Esophagus squamous epithelium (tissue), 5 donors: ENCODE measurements around the gene MYT1. TPM values are rescaled to one million over a fixed set of nuclear protein-coding genes. Genes with fewer than 3 reads are reported as not detected.
A peak's percentile ranks its signal among the peaks of the same experiment; 100 is the strongest.

ENCODE experiments used
- DNase-seq: peaks from one replicate; lab custom pipeline; 2025; lab: John Stamatoyannopoulos, UW
- H3K27ac ChIP-seq, 4 donors: fragments of 200-600 bp; sonication (generic); one replicate each; pipeline ENCODE4 v1.5.1; 2016 to 2019; ENCODE audit warnings: mild to moderate bottlenecking in 1 of 4
- H3K27me3 ChIP-seq, 4 donors: fragments of 200-600 bp; sonication (generic); 1 replicate in 3 of 4; 2 replicates in 1 of 4; pipeline versions ENCODE4 v1.5.1 to v1.6.0; 2017 to 2021; ENCODE audit warnings: antibody characterized with exemption in 1 of 4
- H3K36me3 ChIP-seq, 3 donors: fragments of 200-600 bp; sonication (generic); one replicate each; pipeline ENCODE4 v1.5.1; 2016 to 2019
- H3K4me1 ChIP-seq, 3 donors: fragments of 200-600 bp; sonication (generic); one replicate each; pipeline ENCODE4 v1.5.1; 2017 to 2019
- H3K4me3 ChIP-seq, 4 donors: fragments of 200-600 bp; sonication (generic); 1 replicate in 3 of 4; 2 replicates in 1 of 4; pipeline ENCODE4 v1.5.1; 2016 to 2019; ENCODE audit warnings: mild to moderate bottlenecking in 2 of 4, moderate library complexity in 1 of 4
- H3K9me3 ChIP-seq, 3 donors: fragments of 200-600 bp; sonication (generic); one replicate each; pipeline ENCODE4 v1.5.1; 2016 to 2019
- POLR2A ChIP-seq, 4 donors: fragments of 450-650 bp; IDR thresholded peaks; one replicate each; pipeline ENCODE4 v1.6.1; 2017; ENCODE audit warnings: antibody characterized with exemption in 4 of 4, mild to moderate bottlenecking in 4 of 4, moderate library complexity in 3 of 4
- WGBS, 2 donors: methylation state at CpG; one replicate each; pipeline ENCODE4 v1.1.5; 2018; 5-methylcytosine and 5-hydroxymethylcytosine counted together
- intact Hi-C: fragments of 100-400 bp; cut with DNase I; formaldehyde crosslinking; loops from one replicate; pipeline ENCODE4 v1.15.0; 2022
- total RNA-seq, 4 donors: library from RNA; depleted of rRNA; stranded (reverse); fragments of >200 nt; gene quantifications; one replicate each; pipeline ENCODE4 v1.1.0, GENCODE V29; 2016
- TF ChIP-seq, protein P1 (sequence below), 6 experiments: fragments of 450-650 bp in 4 of 6; fragments of 200-600 bp in 2 of 6; sonication (generic) in 2 of 6; IDR thresholded peaks; one replicate each; pipeline ENCODE4 v1.5.1; 2016 to 2019; ENCODE audit warnings: antibody characterized with exemption in 6 of 6, mild to moderate bottlenecking in 4 of 6, moderate library complexity in 4 of 6
- donor health status: DM: yes; HTN: yes; CAD: no.

MYT1 gene
- total RNA-seq, 4 donors from 2014 or later, result not detected

DNA sequence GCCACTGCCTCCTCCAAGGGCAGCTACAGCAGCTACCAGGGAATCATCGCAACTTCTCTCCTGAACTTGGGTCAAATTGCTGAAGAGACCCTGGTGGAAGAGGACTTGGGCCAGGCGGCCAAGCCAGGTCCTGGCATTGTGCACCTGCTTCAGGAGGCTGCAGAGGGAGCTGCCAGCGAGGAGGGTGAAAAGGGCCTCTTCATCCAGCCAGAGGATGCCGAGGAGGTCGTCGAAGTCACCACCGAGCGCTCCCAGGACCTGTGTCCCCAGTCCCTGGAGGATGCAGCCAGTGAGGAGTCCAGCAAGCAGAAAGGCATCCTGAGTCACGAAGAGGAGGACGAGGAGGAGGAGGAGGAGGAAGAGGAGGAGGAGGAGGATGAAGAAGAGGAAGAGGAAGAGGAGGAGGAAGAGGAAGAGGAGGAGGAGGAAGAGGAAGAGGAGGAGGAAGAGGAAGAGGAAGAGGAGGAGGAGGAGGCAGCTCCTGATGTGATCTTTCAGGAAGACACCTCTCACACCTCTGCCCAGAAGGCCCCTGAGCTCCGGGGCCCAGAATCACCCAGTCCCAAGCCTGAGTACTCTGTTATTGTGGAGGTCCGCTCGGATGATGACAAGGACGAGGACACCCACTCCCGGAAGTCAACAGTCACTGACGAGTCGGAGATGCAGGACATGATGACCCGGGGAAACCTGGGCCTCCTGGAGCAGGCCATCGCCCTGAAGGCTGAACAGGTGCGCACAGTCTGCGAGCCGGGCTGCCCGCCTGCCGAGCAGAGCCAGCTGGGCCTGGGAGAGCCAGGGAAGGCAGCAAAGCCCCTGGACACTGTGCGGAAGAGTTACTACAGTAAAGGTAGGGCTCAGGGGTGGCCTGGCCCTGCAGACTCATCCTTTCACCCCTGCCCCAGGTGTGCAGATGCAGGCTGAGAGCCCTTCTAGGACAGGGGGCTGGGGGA, 43.7 kb downstream of the MYT1 start:
- Histone ChIP-seq H3K36me3 (no peaks in the 10 kb centered on the region), H3K9me3 (no peaks in the 10 kb centered on the region), H3K27me3 (peaks cover 0 to 30% (median 0%) of the 10 kb centered on the region in 4 donors), H3K4me1 (peaks cover 0 to 20% (median 4%) of the 10 kb centered on the region in 3 donors), H3K27ac (no peak overlapping the region), H3K4me3 (no peak overlapping the region)
- WGBS, 2 donors, result 82 to 83% methylated on average over 13 to 20 of the region's 25 CpGs
- intact Hi-C loops, result no loop called here
- TF ChIP-seq, protein P1, sequence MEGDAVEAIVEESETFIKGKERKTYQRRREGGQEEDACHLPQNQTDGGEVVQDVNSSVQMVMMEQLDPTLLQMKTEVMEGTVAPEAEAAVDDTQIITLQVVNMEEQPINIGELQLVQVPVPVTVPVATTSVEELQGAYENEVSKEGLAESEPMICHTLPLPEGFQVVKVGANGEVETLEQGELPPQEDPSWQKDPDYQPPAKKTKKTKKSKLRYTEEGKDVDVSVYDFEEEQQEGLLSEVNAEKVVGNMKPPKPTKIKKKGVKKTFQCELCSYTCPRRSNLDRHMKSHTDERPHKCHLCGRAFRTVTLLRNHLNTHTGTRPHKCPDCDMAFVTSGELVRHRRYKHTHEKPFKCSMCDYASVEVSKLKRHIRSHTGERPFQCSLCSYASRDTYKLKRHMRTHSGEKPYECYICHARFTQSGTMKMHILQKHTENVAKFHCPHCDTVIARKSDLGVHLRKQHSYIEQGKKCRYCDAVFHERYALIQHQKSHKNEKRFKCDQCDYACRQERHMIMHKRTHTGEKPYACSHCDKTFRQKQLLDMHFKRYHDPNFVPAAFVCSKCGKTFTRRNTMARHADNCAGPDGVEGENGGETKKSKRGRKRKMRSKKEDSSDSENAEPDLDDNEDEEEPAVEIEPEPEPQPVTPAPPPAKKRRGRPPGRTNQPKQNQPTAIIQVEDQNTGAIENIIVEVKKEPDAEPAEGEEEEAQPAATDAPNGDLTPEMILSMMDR (IDR thresholded peaks at IDR 0.05), result no peak
- TF ChIP-seq POLR2A (IDR thresholded peaks at IDR 0.05), result no peak
- DNase-seq, result no peak

DNA sequence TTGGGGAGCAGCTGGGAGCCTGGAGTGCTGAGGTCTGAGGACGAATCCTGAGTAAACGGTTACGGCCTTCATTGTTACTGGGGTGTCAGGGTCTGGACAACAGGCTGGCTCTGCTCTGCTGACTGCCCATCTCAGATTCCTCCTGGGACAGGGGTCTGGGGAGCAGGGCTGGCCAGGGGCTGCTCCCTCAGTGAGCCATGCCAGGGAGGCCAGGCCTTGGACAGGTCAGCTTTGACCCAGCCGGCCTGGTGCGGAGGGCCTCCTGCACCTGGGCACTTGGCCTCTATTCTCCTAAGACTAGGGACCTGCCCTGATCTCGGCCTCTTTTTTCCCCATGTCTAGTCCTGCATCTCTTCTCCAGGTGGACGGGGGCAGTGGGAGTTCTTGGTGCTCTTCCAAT, 44.9 kb downstream of the MYT1 start:
- H3K27me3 ChIP-seq, result peaks cover 0 to 20% (median 0%) of the 10 kb centered on the region in 4 donors
- DNase-seq, result no peak
- H3K9me3 ChIP-seq, result no peaks in the 10 kb centered on the region
- H3K4me1 ChIP-seq, result peaks cover 0 to 32% (median 10%) of the 10 kb centered on the region in 3 donors
- no peak overlapping the region for H3K27ac ChIP-seq
- 73 to 79% methylated on average over 3 to 4 of the region's 7 CpGs for WGBS, 2 donors
- H3K4me3 ChIP-seq, result no peak overlapping the region
- TF ChIP-seq POLR2A (IDR thresholded peaks at IDR 0.05), result no peak
- TF ChIP-seq, protein P1 (IDR thresholded peaks at IDR 0.05), result no peak
- H3K36me3 ChIP-seq, result no peaks in the 10 kb centered on the region
- intact Hi-C loops, result no loop called here

DNA sequence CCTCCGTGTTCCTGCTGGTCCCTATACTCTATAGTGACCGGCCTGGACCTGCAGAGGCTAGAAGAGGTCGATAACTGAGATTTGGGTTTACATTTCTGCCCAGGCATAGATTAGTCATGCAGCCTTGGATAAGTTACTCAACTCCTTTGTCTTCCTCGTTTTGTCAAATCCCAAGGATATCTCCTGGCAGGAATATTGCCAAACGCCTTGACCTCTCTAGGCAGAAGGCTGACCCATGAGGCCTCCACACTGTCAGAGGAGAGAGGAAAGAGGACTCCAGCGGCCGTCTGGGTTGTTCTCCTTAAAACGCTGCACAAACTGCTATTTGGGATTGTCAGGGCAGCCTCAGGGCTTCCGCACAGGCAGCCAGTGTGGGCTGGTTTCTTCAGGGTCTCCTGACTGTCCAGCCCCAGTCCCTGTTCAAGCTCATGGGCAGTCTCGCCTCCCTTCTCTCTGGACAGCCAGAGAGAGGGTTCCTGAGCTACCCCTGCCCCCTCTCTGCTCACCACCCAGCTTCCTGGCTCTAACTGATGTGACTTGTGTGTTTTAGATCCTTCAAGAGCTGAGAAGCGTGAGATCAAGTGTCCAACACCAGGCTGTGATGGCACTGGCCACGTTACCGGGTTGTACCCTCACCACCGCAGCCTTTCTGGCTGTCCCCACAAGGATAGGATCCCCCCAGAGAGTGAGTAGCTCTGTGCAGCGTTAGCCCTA, 46.6 kb downstream of the MYT1 start:
- Histone ChIP-seq H3K27me3 (peaks cover 0 to 7% (median 0%) of the 10 kb centered on the region in 4 donors), H3K27ac (no peak overlapping the region), H3K4me3 (no peak overlapping the region), H3K9me3 (no peaks in the 10 kb centered on the region), H3K36me3 (no peaks in the 10 kb centered on the region), H3K4me1 (peaks cover 0 to 36% (median 10%) of the 10 kb centered on the region in 3 donors)
- TF ChIP-seq POLR2A (IDR thresholded peaks at IDR 0.05), result no peak
- TF ChIP-seq, protein P1 (IDR thresholded peaks at IDR 0.05), result no peak
- 61 to 67% methylated on average over 10 to 12 of the region's 15 CpGs for WGBS, 2 donors
- intact Hi-C loops, result no loop called here
- DNase-seq, result no peak

DNA sequence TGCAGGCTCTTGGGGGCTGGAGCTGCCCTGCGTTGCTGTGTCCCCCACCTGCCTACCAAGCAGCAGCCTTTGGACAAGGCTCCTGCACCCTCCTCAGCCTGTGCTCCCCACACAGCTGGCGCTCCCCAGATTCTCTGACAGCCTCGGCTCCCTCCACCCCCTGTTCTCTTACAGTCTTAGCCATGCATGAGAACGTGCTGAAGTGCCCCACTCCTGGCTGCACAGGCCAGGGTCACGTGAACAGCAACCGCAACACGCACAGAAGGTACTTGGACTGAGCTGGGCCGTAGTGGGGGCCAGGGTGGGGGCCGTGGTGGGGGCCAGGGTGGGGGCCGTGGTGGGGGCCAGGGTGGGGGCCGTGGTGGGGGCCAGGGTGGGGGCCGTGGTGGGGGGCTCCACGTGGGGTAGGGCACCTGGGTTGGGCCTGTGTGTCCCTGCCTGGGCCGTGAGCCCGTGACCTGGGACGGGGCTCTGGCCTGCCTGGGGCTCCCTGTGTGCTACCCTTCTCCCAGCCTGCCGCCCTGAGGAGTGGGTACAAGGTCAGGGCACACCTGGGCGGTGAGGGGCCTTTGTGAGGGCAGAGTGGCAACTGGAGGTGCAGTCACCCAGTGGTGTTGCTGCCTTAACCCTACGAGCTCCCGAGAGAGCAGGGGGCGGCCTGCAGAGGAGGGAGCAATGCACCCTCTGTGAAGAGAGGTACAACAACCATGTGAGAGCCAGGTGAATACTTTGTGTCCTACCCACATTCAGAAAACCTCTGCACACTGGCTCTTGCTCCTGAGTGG, 47.8 kb downstream of the MYT1 start:
- H3K27ac ChIP-seq, result peak overlapping the region in 1 of 4 donors; percentile 17

More for the DNA sequence above, 47.8 kb downstream of the MYT1 start:
- intact Hi-C loops, result no loop called here
- no peak overlapping the region for H3K4me3 ChIP-seq
- DNase-seq, result no peak
- no peak for TF ChIP-seq POLR2A (IDR thresholded peaks at IDR 0.05)
- TF ChIP-seq, protein P1 (IDR thresholded peaks at IDR 0.05), result no peak
- no peaks in the 10 kb centered on the region for H3K9me3 ChIP-seq
- no peaks in the 10 kb centered on the region for H3K36me3 ChIP-seq
- H3K4me1 ChIP-seq, result peaks cover 0 to 29% (median 10%) of the 10 kb centered on the region in 3 donors
- WGBS, 2 donors, result 43 to 85% methylated on average over 1 to 9 of the region's 21 CpGs
- no peaks in the 10 kb centered on the region for H3K27me3 ChIP-seq
